OCI-LY3 (cell line): ENCODE data around the gene ZBTB7C.

ENCODE experiments used
- H2AFZ ChIP-seq: fragments of 200-600, 300-600 bp; shearing (Covaris generic); 2 replicates; pipeline ENCODE4 v1.6.0; 2014; ENCODE audit warnings: antibody characterized with exemption, low read depth, low read length
- H3K27ac ChIP-seq: fragments of 200-600, 300-600 bp; sonication (generic); 2 replicates; pipeline ENCODE4 v1.5.1; 2014; ENCODE audit warnings: mild to moderate bottlenecking, low read length, moderate library complexity, mixed read lengths
- H3K27me3 ChIP-seq: fragments of 200-600, 300-600 bp; sonication (generic); 2 replicates; pipeline ENCODE4 v1.6.1; 2014; ENCODE audit warnings: low read depth, low read length, mixed read lengths
- H3K36me3 ChIP-seq: fragments of 200-600, 300-600 bp; sonication (generic); replicated peaks from 2 replicates; pipeline ENCODE3; 2014; ENCODE audit warnings: low read depth, low read length, mixed read lengths
- H3K4me1 ChIP-seq: fragments of 300-600, 200-600 bp; sonication (generic); 2 replicates; pipeline ENCODE4 v1.6.1; 2014; ENCODE audit warnings: low read length, mixed read lengths
- H3K4me2 ChIP-seq: fragments of 200-600, 300-600 bp; sonication (generic); 2 replicates; pipeline ENCODE4 v1.6.1; 2014; ENCODE audit warnings: low read length, mixed read lengths
- H3K4me3 ChIP-seq: fragments of 300-600, 200-600 bp; sonication (generic); 2 replicates; pipeline ENCODE4 v1.5.1; 2014; ENCODE audit warnings: antibody characterized with exemption, mild to moderate bottlenecking, low read length, moderate library complexity
- H3K79me2 ChIP-seq: fragments of 300-600, 200-600 bp; shearing (Covaris generic); 2 replicates; pipeline ENCODE4 v1.6.1; 2014; ENCODE audit warnings: mild to moderate bottlenecking, low read length, mixed read lengths
- H3K9ac ChIP-seq: fragments of 300-600, 200-600 bp; shearing (Covaris generic); 2 replicates; pipeline ENCODE4 v1.6.0; 2014; ENCODE audit warnings: mild to moderate bottlenecking, low read length, moderate library complexity
- H3K9me3 ChIP-seq: fragments of 200-600, 300-600 bp; shearing (Covaris generic); 2 replicates; pipeline ENCODE4 v1.6.1; 2014; ENCODE audit warnings: low read length, mixed read lengths; ENCODE audit not compliant: insufficient read depth
- H4K20me1 ChIP-seq: fragments of 200-600, 300-600 bp; sonication (generic); 2 replicates; pipeline ENCODE4 v1.6.1; 2016; ENCODE audit warnings: low read length, mixed read lengths; ENCODE audit not compliant: insufficient read depth
- EZH2phosphoT487 ChIP-seq: fragments of 200-600 bp; shearing (Covaris generic); IDR thresholded peaks from 2 replicates; pipeline ENCODE4 v1.6.1; 2018; ENCODE audit warnings: antibody characterized with exemption, mixed run types, low read depth
- TF ChIP-seq, protein P1 (sequence below): fragments of 200-600, 300-600 bp; sonication (generic); IDR thresholded peaks from 2 replicates; pipeline ENCODE4 v1.5.1; 2014; ENCODE audit warnings: antibody characterized with exemption, low read length, low read depth

Gene ZBTB7C

GRCh38 chr18:48024009-48024512 lies 385.1 kb downstream of the ZBTB7C start:
- no peaks in the 10 kb centered on the region for H3K4me1 ChIP-seq
- H3K4me2 ChIP-seq, result no peak overlapping the region
- H3K27me3 ChIP-seq, result peaks cover 31% of the 10 kb centered on the region
- no peaks in the 10 kb centered on the region for H3K9me3 ChIP-seq
- no peaks in the 10 kb centered on the region for H3K79me2 ChIP-seq
- peak overlapping the region; percentile 22 for H2AFZ ChIP-seq
- no peaks in the 10 kb centered on the region for H4K20me1 ChIP-seq
- H3K27ac ChIP-seq, result no peak overlapping the region
- no peaks in the 10 kb centered on the region for H3K36me3 ChIP-seq
- no peak overlapping the region for H3K9ac ChIP-seq
- TF ChIP-seq, protein P1, sequence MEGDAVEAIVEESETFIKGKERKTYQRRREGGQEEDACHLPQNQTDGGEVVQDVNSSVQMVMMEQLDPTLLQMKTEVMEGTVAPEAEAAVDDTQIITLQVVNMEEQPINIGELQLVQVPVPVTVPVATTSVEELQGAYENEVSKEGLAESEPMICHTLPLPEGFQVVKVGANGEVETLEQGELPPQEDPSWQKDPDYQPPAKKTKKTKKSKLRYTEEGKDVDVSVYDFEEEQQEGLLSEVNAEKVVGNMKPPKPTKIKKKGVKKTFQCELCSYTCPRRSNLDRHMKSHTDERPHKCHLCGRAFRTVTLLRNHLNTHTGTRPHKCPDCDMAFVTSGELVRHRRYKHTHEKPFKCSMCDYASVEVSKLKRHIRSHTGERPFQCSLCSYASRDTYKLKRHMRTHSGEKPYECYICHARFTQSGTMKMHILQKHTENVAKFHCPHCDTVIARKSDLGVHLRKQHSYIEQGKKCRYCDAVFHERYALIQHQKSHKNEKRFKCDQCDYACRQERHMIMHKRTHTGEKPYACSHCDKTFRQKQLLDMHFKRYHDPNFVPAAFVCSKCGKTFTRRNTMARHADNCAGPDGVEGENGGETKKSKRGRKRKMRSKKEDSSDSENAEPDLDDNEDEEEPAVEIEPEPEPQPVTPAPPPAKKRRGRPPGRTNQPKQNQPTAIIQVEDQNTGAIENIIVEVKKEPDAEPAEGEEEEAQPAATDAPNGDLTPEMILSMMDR, result no peak
- no peak for TF ChIP-seq EZH2phosphoT487
- H3K4me3 ChIP-seq, result no peak overlapping the region

DNA sequence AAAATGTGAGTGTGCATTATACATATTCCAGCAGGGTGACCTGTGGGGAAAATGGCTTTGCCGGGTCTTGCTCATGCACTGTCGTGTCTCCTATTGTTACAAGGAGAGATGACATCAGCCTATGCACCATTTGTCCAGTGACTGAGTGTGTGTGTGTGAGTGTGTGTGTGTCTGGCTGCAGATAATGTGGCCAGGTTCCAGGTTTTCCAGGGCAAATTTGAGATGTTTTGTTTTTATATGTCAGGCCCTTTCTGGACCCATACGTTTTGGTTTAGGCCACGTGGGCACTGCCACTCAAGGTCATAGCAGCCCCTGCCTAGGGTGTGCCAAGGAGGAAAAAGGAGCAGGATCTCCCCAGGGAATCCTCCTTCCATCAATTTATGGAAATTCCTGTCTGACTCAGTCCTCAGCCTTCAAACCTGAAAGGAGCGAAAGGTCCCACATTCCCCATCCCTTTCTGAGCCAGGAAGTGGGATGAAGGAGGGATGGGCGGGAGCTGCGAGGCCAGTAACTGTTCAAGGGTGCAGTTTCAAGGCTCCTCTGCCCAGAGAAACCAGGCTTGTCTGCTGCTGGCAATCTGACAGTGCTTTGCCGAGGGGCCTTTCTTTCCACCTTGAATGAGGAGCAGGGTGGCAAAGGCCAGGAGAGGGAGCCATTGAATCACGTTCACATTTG lies 385.7 kb downstream of the ZBTB7C start:
- Histone ChIP-seq H3K27ac (no peak overlapping the region), H3K4me1 (no peaks in the 10 kb centered on the region), H2AFZ (peak overlapping the region; percentile 22), H3K4me3 (no peak overlapping the region), H4K20me1 (no peaks in the 10 kb centered on the region), H3K9me3 (no peaks in the 10 kb centered on the region), H3K79me2 (no peaks in the 10 kb centered on the region), H3K27me3 (peaks cover 35% of the 10 kb centered on the region), H3K9ac (no peak overlapping the region), H3K36me3 (no peaks in the 10 kb centered on the region), H3K4me2 (no peak overlapping the region)
- TF ChIP-seq EZH2phosphoT487, result no peak
- TF ChIP-seq, protein P1, result peak; percentile 91

- Histone ChIP-seq H4K20me1 (no peaks in the 10 kb centered on the region), H3K9me3 (no peaks in the 10 kb centered on the region), H3K4me3 (no peak overlapping the region), H3K79me2 (no peaks in the 10 kb centered on the region), H3K36me3 (no peaks in the 10 kb centered on the region), H3K4me1 (no peaks in the 10 kb centered on the region), H3K27me3 (peaks cover 43% of the 10 kb centered on the region), H3K27ac (no peak overlapping the region), H2AFZ (peak overlapping the region; percentile 8; the same call in 1 of the 2 replicates), H3K9ac (no peak overlapping the region), H3K4me2 (peak overlapping the region; percentile 26)
- TF ChIP-seq, protein P1, result peak; percentile 97
- no peak for TF ChIP-seq EZH2phosphoT487
Observed at GRCh38 chr18:48022531-48023329, 386.5 kb downstream of the ZBTB7C start.

DNA sequence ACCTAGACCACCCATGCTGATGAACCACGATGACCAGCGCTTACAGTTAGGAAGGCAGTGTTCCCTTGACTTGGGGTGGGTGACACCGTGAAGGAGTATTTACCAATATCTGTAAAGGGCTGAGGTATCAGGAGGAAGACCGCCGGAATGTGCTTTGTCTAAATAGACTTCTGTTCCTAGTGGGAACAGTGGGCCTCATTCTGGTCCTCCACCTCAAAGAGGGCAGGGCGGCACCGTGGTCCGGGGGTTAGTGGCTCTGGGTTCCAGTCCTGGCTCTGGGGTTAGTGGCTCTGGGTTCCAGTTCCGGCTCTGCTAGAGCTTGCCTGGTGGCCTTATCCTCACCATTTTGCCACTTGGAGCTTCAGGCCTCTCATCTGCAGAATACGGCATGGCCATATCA lies 387.2 kb downstream of the ZBTB7C start:
- Histone ChIP-seq H4K20me1 (no peaks in the 10 kb centered on the region), H3K4me2 (no peak overlapping the region), H3K9me3 (no peaks in the 10 kb centered on the region), H3K27me3 (peaks cover 50% of the 10 kb centered on the region), H3K79me2 (no peaks in the 10 kb centered on the region), H3K4me3 (no peak overlapping the region), H3K4me1 (no peaks in the 10 kb centered on the region), H3K36me3 (no peaks in the 10 kb centered on the region), H2AFZ (no peak overlapping the region), H3K9ac (no peak overlapping the region), H3K27ac (no peak overlapping the region)
- no peak for TF ChIP-seq EZH2phosphoT487
- TF ChIP-seq, protein P1, result no peak
